ENCODE results near the gene RAET1E.
"Not testable (repeated sequence)": the region's sequence is repeated elsewhere in the genome, so short reads cannot be mapped to it uniquely, and the experiment has no call there.

Gene RAET1E

GRCh38 chr6:149859938-149860337 lies 38.0 kb downstream of the RAET1E start:
- DNase-seq: no peak

DNA sequence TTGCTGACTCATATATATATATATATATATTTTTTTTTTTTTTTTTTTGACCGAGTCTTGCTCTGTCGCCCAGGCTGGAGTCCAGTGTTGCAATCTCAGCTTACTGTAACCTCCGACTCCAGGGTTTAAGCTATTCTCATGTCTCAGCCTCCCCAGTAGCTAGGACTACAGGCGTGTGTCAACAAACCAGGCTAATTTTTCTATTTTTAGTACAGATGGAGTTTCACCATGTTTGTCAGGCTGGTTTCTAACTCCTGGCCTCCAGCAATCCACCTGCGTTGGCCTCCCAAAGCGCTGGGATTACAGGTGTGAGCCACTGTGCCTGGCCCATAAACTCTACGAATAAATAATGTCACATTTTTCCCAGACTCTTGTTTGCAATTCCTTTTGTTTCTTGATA lies 38.5 kb downstream of the RAET1E start:
- no peak for DNase-seq

DNA sequence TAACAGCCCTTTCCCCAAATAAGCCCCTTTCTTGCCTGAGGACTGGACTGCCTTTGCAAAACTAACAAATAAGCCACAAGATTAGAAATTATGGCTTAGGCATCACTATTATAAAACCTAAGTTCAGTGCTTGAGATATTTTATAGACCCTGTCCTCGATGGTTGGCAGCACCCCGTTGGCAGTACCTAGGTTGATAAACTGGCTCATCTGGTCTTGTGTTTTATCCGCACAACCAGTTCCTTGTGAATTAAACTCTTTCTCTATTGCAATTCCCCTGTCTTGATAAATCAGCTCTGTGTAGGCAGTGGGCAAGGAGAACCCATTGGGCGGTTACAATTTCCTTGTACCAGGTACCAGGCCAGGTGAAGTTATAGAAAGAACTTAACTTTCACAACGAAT lies 40.4 kb downstream of the RAET1E start:
- DNase-seq: no peak

GRCh38 chr6:149856256-149856994 lies 41.5 kb downstream of the RAET1E start:
- DNase-seq: no peak

- DNase-seq: no peak
These were observed 42.2 kb downstream of the RAET1E start for GRCh38 chr6:149855741-149856140.

DNA sequence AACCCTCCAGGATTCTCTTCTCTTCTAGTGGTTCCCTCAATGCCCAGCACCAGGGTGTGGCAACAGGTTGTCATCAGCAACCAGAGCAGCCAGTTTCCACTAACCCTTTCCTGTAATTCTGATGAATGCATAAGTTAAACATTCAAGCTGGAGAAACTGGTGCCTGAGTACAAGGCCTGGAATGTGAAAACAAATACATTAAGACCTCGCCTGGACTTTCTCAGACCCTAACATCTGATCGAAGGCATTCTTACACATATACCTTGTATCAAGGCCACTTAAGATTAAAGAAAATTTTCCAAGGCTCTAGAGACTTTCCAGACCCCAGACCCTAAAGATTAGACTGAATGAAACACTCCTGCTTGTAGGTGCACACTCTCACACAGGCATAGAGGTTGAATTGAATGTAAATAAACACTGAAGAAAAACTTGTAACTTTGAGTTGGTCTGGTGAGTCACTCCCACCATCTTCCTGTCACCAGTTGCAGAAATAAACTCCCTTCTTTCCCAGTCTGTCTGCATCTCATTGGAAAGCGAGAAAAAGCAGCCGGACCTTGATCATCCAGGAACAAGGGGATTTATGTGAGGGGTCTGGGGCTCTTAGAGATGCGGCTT lies 42.8 kb downstream of the RAET1E start:
- peak; percentile 6 for DNase-seq

DNA sequence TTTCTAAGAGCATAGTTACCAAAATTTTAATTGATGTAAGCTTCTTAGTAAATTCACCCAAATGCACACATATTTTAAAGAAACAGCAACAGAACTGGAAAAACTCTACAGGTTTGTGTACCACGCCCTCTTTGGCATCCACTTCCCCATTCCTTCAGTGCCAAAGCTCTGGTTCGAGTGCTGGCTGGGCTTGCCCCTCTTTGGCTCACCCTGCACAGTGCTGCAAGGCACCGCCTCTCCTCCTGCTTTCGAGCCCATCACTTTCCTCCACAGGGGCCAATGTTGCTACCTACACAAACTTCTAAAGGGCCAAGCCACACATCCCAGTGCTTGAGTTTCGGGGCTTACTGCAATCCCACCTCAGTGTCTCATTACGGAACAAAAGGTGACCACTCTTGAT lies 43.4 kb downstream of the RAET1E start:
- DNase-seq: peak; percentile 3

DNA sequence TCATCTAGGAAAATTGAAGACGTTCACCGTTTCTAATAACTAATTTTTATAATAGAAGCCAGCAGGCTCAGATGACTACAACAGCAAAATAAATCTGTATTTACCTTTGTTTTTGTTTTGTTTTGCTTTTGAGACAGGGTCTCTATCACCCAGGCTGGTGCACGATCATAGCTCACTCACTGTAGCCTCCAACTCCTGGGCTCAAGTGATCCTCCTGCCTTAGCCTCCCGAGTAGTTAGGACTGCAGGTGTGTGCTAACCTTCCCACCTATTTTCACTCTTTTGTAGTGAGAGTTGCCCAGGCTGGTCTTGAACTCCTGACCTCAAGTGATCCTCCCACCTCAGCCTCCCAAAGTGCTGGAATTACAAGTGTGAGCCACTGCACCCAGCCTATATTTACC lies 43.9 kb downstream of the RAET1E start:
- DNase-seq: not testable (repeated sequence)

DNA sequence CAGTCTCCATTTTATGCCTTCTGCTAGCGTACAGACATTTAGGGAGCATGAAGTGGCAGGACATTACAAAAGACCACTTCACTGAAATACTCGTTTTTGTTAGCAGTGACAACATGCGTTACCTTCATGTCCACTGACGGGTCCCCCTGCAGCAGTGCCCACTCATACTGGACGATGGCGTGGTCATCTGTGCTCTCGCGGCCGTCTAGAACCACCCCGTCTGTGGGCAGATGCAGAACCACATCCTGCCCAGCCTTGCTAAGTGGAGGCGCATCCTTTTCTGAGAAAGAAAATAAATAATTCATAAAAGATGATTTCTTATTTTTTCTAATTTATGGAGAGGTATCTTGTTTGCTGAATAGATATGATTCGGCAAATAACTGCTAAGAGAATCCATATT lies 45.0 kb downstream of the RAET1E start:
- no peak for DNase-seq

DNA sequence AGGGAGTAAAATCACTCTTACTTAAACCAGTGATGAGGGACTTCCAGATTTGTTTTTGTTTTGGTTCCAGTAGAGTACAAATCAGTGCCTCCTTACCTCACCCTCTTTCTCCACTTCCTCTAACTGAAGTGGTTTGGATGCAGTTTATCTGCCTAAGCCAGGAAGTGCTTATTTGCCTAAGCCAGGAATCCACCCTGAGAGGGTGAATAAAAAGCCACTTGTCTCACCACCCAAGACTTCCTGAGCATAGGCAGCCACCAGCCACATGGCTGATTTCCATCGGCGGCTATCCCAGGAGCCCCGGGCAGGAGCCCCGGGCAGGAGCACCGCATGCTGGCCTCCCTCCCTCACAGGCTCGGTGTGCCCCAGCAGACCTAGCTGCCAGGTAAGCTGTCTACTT lies 45.7 kb downstream of the RAET1E start:
- peak; percentile 89 for DNase-seq

- DNase-seq: peak; percentile 25
These were observed 46.3 kb downstream of the RAET1E start for GRCh38 chr6:149851461-149852110.

GRCh38 chr6:149848343-149848742 lies 49.6 kb downstream of the RAET1E start:
- DNase-seq: not testable (repeated sequence)
